ENCODE data around the gene OR10J1. TPM values are rescaled to one million over a fixed set of nuclear protein-coding genes. Genes with fewer than 3 reads are reported as not detected.
"Not testable (repeated sequence)": the region's sequence is repeated elsewhere in the genome, so short reads cannot be mapped to it uniquely, and the experiment has no call there.

The OR10J1 gene
- not detected in 2 replicates for total RNA-seq (2014; rRNA removed; shearing (Covaris generic); ENCODE audit: low replicate concordance)

GRCh38 chr1:159439422-159439821 lies at the start of gene OR10J1:
OR10J1 (plus strand) TSS chr1:159439722; CDS start chr1:159439792, 70 bp downstream.
- no peak for DNase-seq
- no peaks in the 10 kb centered on the region for H3K36me3 ChIP-seq
- H3K4me3 ChIP-seq = no peak within 1 kb of the TSS
- H3K27me3 ChIP-seq = no peaks in the 10 kb centered on the region
- H3K9me3 ChIP-seq = no peaks in the 10 kb centered on the region

- Histone ChIP-seq H3K27me3 (no peaks in the 10 kb centered on the region), H3K9me3 (no peaks in the 10 kb centered on the region), H3K36me3 (no peaks in the 10 kb centered on the region), H3K4me3 (no peak overlapping the region)
- DNase-seq = no peak
Measured at GRCh38 chr1:159406821-159407220, 32.7 kb upstream of the OR10J1 start.

- H3K36me3 ChIP-seq = no peaks in the 10 kb centered on the region
- no peak for DNase-seq
- no peaks in the 10 kb centered on the region for H3K9me3 ChIP-seq
- no peaks in the 10 kb centered on the region for H3K27me3 ChIP-seq
- no peak overlapping the region for H3K4me3 ChIP-seq
Measured at GRCh38 chr1:159408862-159409400, 30.6 kb upstream of the OR10J1 start.

- H3K27me3 ChIP-seq = no peaks in the 10 kb centered on the region; the same call in 1 of the 2 replicates
Measured at GRCh38 chr1:159421821-159422220, 17.7 kb upstream of the OR10J1 start.

GRCh38 chr1:159428536-159428935 lies 11.0 kb upstream of the OR10J1 start:
- Histone ChIP-seq H3K9me3 (no peaks in the 10 kb centered on the region), H3K4me3 (no peak overlapping the region), H3K27me3 (peaks cover 7% of the 10 kb centered on the region), H3K36me3 (no peaks in the 10 kb centered on the region)
- DNase-seq = no peak

More at GRCh38 chr1:159421821-159422220, 17.7 kb upstream of the OR10J1 start:
- Histone ChIP-seq H3K36me3 (no peaks in the 10 kb centered on the region), H3K9me3 (no peaks in the 10 kb centered on the region), H3K4me3 (no peak overlapping the region)
- DNase-seq = no peak

- H3K36me3 ChIP-seq = no peaks in the 10 kb centered on the region
Measured at GRCh38 chr1:159429074-159429861, 10.3 kb upstream of the OR10J1 start.

GRCh38 chr1:159430985-159431384 lies 8.5 kb upstream of the OR10J1 start:
- Histone ChIP-seq H3K4me3 (no peak overlapping the region), H3K27me3 (peaks cover 7% of the 10 kb centered on the region), H3K9me3 (no peaks in the 10 kb centered on the region), H3K36me3 (no peaks in the 10 kb centered on the region)
- no peak for DNase-seq

More at GRCh38 chr1:159429074-159429861, 10.3 kb upstream of the OR10J1 start:
- no peak for DNase-seq
- Histone ChIP-seq H3K4me3 (no peak overlapping the region), H3K27me3 (peaks cover 7% of the 10 kb centered on the region), H3K9me3 (no peaks in the 10 kb centered on the region)

- Histone ChIP-seq H3K4me3 (no peak within 1 kb of the TSS), H3K36me3 (no peaks in the 10 kb centered on the region), H3K9me3 (no peaks in the 10 kb centered on the region), H3K27me3 (peaks cover 7% of the 10 kb centered on the region)
- no peak for DNase-seq
Measured at GRCh38 chr1:159431904-159432303, 7.6 kb upstream of the OR10J1 start, which contains the start of gene OR10J4. OR10J4 (plus strand) TSS chr1:159432204.

GRCh38 chr1:159436469-159436868 lies 3.1 kb upstream of the OR10J1 start:
- H3K4me3 ChIP-seq = no peak overlapping the region
- no peaks in the 10 kb centered on the region for H3K9me3 ChIP-seq
- no peak for DNase-seq
- H3K36me3 ChIP-seq = no peaks in the 10 kb centered on the region
- no peaks in the 10 kb centered on the region for H3K27me3 ChIP-seq

- no peak for DNase-seq
- Histone ChIP-seq H3K9me3 (no peaks in the 10 kb centered on the region), H3K4me3 (no peak overlapping the region), H3K36me3 (no peaks in the 10 kb centered on the region), H3K27me3 (no peaks in the 10 kb centered on the region)
Measured at GRCh38 chr1:159441360-159441759, 1.8 kb downstream of the OR10J1 start.

- no peak for DNase-seq
- H3K36me3 ChIP-seq = no peaks in the 10 kb centered on the region
Measured at GRCh38 chr1:159442428-159442827, 2.9 kb downstream of the OR10J1 start.

GRCh38 chr1:159443066-159443750 lies 3.7 kb downstream of the OR10J1 start:
- Histone ChIP-seq H3K4me3 (no peak overlapping the region), H3K9me3 (peaks cover 3% of the 10 kb centered on the region), H3K36me3 (no peaks in the 10 kb centered on the region), H3K27me3 (no peaks in the 10 kb centered on the region)
- DNase-seq = no peak

More at GRCh38 chr1:159442428-159442827, 2.9 kb downstream of the OR10J1 start:
- Histone ChIP-seq H3K27me3 (no peaks in the 10 kb centered on the region), H3K4me3 (no peak overlapping the region), H3K9me3 (no peaks in the 10 kb centered on the region)

- DNase-seq = no peak
- Histone ChIP-seq H3K27me3 (no peaks in the 10 kb centered on the region), H3K4me3 (no peak overlapping the region), H3K36me3 (no peaks in the 10 kb centered on the region), H3K9me3 (peaks cover 6% of the 10 kb centered on the region)
Measured at GRCh38 chr1:159444511-159444910, 5.0 kb downstream of the OR10J1 start.

GRCh38 chr1:159448181-159448580 lies 8.7 kb downstream of the OR10J1 start:
- Histone ChIP-seq H3K27me3 (0 out of 2 replicates have a peak, but pooled peaks cover 2% of the 10 kb centered on the region), H3K36me3 (no peaks in the 10 kb centered on the region), H3K4me3 (no peak overlapping the region), H3K9me3 (peaks cover 6% of the 10 kb centered on the region)
- DNase-seq = no peak

- H3K27me3 ChIP-seq, DNase-seq, H3K4me3 ChIP-seq: not testable (repeated sequence)
Measured at GRCh38 chr1:159449605-159450004, 10.1 kb downstream of the OR10J1 start.

GRCh38 chr1:159459551-159459950 lies 20.0 kb downstream of the OR10J1 start:
- no peak for DNase-seq
- H3K27me3 ChIP-seq = no peaks in the 10 kb centered on the region
- H3K36me3 ChIP-seq = no peaks in the 10 kb centered on the region
- no peaks in the 10 kb centered on the region; the same call in 1 of the 2 replicates for H3K9me3 ChIP-seq
- H3K4me3 ChIP-seq = no peak overlapping the region

More at GRCh38 chr1:159449605-159450004, 10.1 kb downstream of the OR10J1 start:
- not testable (repeated sequence) for H3K9me3 ChIP-seq, H3K36me3 ChIP-seq

- DNase-seq = no peak
- Histone ChIP-seq H3K27me3 (no peaks in the 10 kb centered on the region), H3K4me3 (no peak overlapping the region), H3K9me3 (no peaks in the 10 kb centered on the region; the same call in 1 of the 2 replicates), H3K36me3 (no peaks in the 10 kb centered on the region)
Measured at GRCh38 chr1:159465191-159465603, 25.7 kb downstream of the OR10J1 start.

Data from MG63 (cell line).